ENCODE results near the gene HSD11B1L.

HSD11B1L gene

GRCh38 chr19:5711025-5711424 is 30.2 kb downstream of the HSD11B1L start:
- no peaks in the 10 kb centered on the region for H3K36me3 ChIP-seq (ENCODE audit: control insufficient read depth, insufficient read depth, low read length)
- no peak for TF ChIP-seq CTCF (IDR thresholded peaks at IDR 0.05)

GRCh38 chr19:5711713-5712161 is 30.9 kb downstream of the HSD11B1L start:
- Histone ChIP-seq H3K4me2 (ENCODE audit: low read length) (no peak overlapping the region), H2AFZ (no peak overlapping the region), H3K9ac (no peak overlapping the region), H3K27ac (no peak overlapping the region), H3K27me3 (ENCODE audit: control insufficient read depth, insufficient read depth, low read length) (no peaks in the 10 kb centered on the region), H3K79me2 (peaks cover 10% of the 10 kb centered on the region), H3K9me3 (ENCODE audit: control insufficient read depth, low read length) (no peaks in the 10 kb centered on the region), H3K4me1 (no peaks in the 10 kb centered on the region), H3K4me3 (ENCODE audit: low read depth, low read length) (no peak overlapping the region), H3K36me3 (ENCODE audit: control insufficient read depth, insufficient read depth, low read length) (no peaks in the 10 kb centered on the region)
- TF ChIP-seq CTCF (IDR thresholded peaks at IDR 0.05), result no peak

More at GRCh38 chr19:5711025-5711424, 30.2 kb downstream of the HSD11B1L start:
- no peaks in the 10 kb centered on the region for H3K27me3 ChIP-seq (ENCODE audit: control insufficient read depth, insufficient read depth, low read length)
- no peak overlapping the region for H3K27ac ChIP-seq
- peaks cover 11% of the 10 kb centered on the region for H3K79me2 ChIP-seq
- H2AFZ ChIP-seq, result no peak overlapping the region
- no peaks in the 10 kb centered on the region for H3K4me1 ChIP-seq
- no peak overlapping the region for H3K4me2 ChIP-seq (ENCODE audit: low read length)
- H3K9me3 ChIP-seq (ENCODE audit: control insufficient read depth, low read length), result no peaks in the 10 kb centered on the region
- no peak overlapping the region for H3K4me3 ChIP-seq (ENCODE audit: low read depth, low read length)
- no peak overlapping the region for H3K9ac ChIP-seq

GRCh38 chr19:5713228-5713627 is 32.4 kb downstream of the HSD11B1L start:
- Histone ChIP-seq H3K4me1 (no peaks in the 10 kb centered on the region), H3K9ac (no peak overlapping the region), H3K4me3 (ENCODE audit: low read depth, low read length) (no peak overlapping the region), H3K27ac (no peak overlapping the region), H3K27me3 (ENCODE audit: control insufficient read depth, insufficient read depth, low read length) (no peaks in the 10 kb centered on the region), H2AFZ (no peak overlapping the region), H3K4me2 (ENCODE audit: low read length) (no peak overlapping the region), H3K9me3 (ENCODE audit: control insufficient read depth, low read length) (no peaks in the 10 kb centered on the region), H3K36me3 (ENCODE audit: control insufficient read depth, insufficient read depth, low read length) (no peaks in the 10 kb centered on the region), H3K79me2 (peaks cover 25% of the 10 kb centered on the region)
- no peak for TF ChIP-seq CTCF (IDR thresholded peaks at IDR 0.05)

GRCh38 chr19:5714816-5715215 is 34.0 kb downstream of the HSD11B1L start:
- H3K36me3 ChIP-seq (ENCODE audit: control insufficient read depth, insufficient read depth, low read length), result no peaks in the 10 kb centered on the region
- no peak overlapping the region for H3K4me3 ChIP-seq (ENCODE audit: low read depth, low read length)
- H3K9me3 ChIP-seq (ENCODE audit: control insufficient read depth, low read length), result no peaks in the 10 kb centered on the region
- H3K27ac ChIP-seq, result no peak overlapping the region
- no peak overlapping the region for H3K9ac ChIP-seq
- peaks cover 38% of the 10 kb centered on the region for H3K79me2 ChIP-seq
- H3K4me2 ChIP-seq (ENCODE audit: low read length), result no peak overlapping the region
- H3K4me1 ChIP-seq, result peaks cover 7% of the 10 kb centered on the region
- TF ChIP-seq CTCF (IDR thresholded peaks at IDR 0.05), result no peak
- H3K27me3 ChIP-seq (ENCODE audit: control insufficient read depth, insufficient read depth, low read length), result no peaks in the 10 kb centered on the region
- H2AFZ ChIP-seq, result no peak overlapping the region

DNA sequence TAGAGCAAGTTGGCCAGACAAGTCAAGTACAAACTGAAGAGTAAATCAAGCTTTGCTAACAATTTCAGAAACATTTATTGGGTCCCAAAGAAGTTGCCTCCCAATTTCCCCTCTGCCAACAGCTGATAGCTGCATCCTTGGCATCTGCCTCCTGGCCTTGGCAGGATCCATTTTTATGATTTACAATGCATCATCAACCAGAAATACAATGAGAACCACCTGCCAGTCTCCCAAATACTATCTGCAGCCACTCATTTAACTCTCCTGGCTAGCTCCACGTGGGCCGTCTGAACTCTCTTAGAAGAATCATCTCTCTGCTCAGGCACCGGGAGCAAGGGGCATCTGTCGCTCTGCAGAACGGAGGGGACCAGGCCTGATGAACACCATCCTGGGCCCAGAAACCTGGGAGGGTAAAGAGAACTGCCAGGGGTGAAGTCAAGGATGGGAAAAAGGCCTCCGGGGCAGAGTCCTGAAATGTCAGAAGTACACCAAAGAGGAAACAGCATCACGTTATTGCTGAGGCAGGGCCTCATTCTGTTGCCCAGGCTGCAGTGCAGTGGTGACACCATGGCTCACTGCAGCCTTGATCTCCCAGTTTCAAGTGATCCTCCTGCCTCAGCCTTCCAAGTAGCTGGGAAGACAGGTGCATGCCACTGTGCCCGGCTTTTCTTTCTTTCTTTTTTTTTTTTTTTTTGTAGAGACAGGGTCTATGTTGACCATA is 36.5 kb downstream of the HSD11B1L start:
- H3K4me3 ChIP-seq (ENCODE audit: low read depth, low read length), result no peak overlapping the region
- H3K4me2 ChIP-seq (ENCODE audit: low read length), result no peak overlapping the region
- no peak for TF ChIP-seq CTCF (IDR thresholded peaks at IDR 0.05)
- peaks cover 7% of the 10 kb centered on the region for H3K4me1 ChIP-seq
- no peaks in the 10 kb centered on the region for H3K36me3 ChIP-seq (ENCODE audit: control insufficient read depth, insufficient read depth, low read length)
- H3K9ac ChIP-seq, result no peak overlapping the region
- H3K79me2 ChIP-seq, result peaks cover 36% of the 10 kb centered on the region
- H3K9me3 ChIP-seq (ENCODE audit: control insufficient read depth, low read length), result no peaks in the 10 kb centered on the region
- no peak overlapping the region for H3K27ac ChIP-seq
- H2AFZ ChIP-seq, result no peak overlapping the region
- no peaks in the 10 kb centered on the region for H3K27me3 ChIP-seq (ENCODE audit: control insufficient read depth, insufficient read depth, low read length)
